Body of pancreas (tissue), 4 donors: Measurements from ENCODE around the gene MELTF.

Experiments
- CTCF ChIP-seq, 7 experiments: fragments of 450-650 bp in 4 of 7; fragments of 200-600 bp in 3 of 7; sonication (generic) in 3 of 7; IDR thresholded peaks; one replicate each; pipeline ENCODE4 v1.5.1; 2016 to 2019; ENCODE audit warnings: antibody characterized with exemption in 7 of 7
- POLR2A ChIP-seq, 3 donors: fragments of 450-650 bp; IDR thresholded peaks; one replicate each; pipeline ENCODE4 v1.6.1; 2016; ENCODE audit warnings: antibody characterized with exemption in 3 of 3, mild to moderate bottlenecking in 2 of 3

GRCh38 chr3:197027151-197027895 is 2.3 kb downstream of the MELTF start:
- TF ChIP-seq CTCF (IDR thresholded peaks at IDR 0.05) (no peak), POLR2A (IDR thresholded peaks at IDR 0.05) (no peak)
